SU-DHL-6 (cell line): ENCODE results near the gene C1QTNF1.

Experiments
- EZH2phosphoT487 ChIP-seq: fragments of 200-600 bp; sonication (generic), shearing (Covaris generic); conservative IDR thresholded peaks from 2 replicates; pipeline ENCODE4 v1.6.1; 2018; ENCODE audit warnings: mild to moderate bottlenecking, antibody characterized with exemption, low read length, moderate library complexity, mixed read lengths
- TF ChIP-seq, protein P1 (sequence below): fragments of 200-600 bp; sonication (generic); IDR thresholded peaks from one replicate; pipeline ENCODE4 v1.5.1; 2017; ENCODE audit warnings: antibody characterized with exemption, mild to moderate bottlenecking, low read length, moderate library complexity; ENCODE audit not compliant: insufficient read depth, poor library complexity, severe bottlenecking

DNA sequence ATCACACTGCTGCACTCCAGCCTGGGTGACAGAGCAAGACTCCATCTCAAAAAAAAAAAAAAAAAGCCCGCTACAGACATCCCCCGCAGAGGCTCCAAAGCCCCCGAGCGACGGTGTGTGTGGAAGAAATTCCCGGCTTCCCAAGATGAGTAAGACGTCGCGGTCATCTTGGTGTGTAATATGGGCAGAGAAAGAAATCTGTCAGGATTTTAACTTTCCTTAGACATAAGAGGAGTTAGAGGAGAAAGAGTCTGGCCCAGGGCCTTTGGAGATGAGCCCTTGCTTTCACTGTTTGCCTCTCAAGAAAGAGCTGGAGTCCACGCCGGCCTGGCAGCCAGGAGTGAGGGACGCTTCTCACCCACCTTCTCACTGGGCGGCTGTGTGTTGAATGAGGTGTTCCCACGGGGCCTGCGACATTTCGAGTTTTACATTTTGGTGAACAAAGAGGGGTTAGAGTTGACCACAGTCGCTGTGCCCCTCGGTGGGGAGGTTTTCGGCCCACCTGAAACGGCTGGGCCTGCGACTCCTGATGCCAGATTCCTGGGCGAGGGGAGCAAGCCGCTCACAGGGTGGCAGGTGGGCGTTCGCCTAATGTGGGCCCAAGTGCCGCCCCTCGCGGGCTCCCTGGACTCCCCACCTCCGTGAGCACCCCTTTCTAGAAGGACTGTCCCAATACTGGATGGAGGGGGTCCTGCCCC lies 17.9 kb downstream of the C1QTNF1 start:
- TF ChIP-seq, protein P1, sequence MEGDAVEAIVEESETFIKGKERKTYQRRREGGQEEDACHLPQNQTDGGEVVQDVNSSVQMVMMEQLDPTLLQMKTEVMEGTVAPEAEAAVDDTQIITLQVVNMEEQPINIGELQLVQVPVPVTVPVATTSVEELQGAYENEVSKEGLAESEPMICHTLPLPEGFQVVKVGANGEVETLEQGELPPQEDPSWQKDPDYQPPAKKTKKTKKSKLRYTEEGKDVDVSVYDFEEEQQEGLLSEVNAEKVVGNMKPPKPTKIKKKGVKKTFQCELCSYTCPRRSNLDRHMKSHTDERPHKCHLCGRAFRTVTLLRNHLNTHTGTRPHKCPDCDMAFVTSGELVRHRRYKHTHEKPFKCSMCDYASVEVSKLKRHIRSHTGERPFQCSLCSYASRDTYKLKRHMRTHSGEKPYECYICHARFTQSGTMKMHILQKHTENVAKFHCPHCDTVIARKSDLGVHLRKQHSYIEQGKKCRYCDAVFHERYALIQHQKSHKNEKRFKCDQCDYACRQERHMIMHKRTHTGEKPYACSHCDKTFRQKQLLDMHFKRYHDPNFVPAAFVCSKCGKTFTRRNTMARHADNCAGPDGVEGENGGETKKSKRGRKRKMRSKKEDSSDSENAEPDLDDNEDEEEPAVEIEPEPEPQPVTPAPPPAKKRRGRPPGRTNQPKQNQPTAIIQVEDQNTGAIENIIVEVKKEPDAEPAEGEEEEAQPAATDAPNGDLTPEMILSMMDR = no peak
- no peak for TF ChIP-seq EZH2phosphoT487
